Activated CD4-positive, alpha-beta T cell treated with anti-CD3 and anti-CD28 coated beads, Interleukin-2, amount 50 U/mL, for 1 hour (primary cell): ENCODE measurements around the gene IGSF22.
A peak's percentile ranks its signal among the peaks of the same experiment; 100 is the strongest.
"Not testable (repeated sequence)": the region's sequence is repeated elsewhere in the genome, so short reads cannot be mapped to it uniquely, and the experiment has no call there.

Experiments used
- DNase-seq: peaks from one replicate; pipeline ENCODE4 v3.0.0-alpha.2; 2020

IGSF22 gene

DNA sequence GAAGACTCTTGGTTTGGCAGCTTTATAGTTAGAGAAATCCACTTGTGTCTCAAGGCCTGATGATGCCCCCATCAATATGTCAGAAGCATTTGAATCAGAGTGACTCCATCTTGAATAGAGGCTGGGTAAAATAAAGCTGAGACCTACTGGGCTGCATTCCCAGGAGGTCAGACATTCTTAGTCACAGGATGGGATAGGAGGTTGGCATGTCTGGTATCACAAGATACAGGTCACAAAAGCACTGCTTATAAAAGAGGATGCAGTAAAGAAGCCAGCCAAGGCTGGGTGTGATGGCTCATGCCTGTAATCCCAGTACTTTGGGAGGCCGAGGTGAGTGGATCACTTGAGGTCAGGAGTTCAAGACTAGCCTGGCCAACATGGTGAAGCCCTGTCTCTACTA, 44.0 kb downstream of the IGSF22 start:
- DNase-seq, result not testable (repeated sequence)

DNA sequence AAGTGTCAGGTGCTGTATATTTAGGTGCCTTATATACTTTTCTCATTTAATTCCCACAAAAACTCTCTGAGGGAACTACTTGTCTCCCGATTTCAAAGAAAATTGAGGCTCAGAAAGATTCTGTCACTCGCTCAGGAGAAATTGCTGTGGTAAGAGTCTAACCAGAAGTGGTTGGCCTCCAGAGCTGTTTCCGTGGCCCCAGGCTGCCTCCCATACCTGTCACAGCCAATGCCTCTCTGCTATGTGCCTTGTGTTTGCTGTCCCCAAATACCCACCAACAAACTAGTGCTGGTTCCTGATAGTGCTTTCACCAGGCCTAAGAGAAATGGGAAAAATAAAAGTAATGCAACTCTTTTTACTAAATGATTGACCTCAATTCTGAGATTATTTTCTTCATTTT, 48.4 kb downstream of the IGSF22 start:
- DNase-seq, result no peak

DNA sequence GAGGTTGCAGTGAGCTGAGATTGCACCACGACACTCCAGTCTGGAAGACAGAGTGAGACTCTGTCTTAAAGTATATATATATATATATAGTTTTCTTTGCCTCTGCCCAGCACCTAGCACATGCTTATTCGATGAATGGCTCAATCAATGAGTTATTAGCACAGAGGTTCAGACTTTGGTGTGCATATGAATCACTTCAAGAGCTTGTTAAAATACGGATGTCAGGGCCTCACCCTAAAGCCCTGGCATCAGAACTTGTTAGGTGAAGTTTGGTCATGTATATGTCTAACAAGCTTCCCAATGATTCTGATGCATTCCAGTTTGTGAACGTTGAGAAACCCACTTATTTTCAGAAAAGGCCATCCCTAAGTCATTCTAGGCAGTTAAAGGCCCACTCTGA, 49.2 kb downstream of the IGSF22 start:
- DNase-seq, result no peak

DNA sequence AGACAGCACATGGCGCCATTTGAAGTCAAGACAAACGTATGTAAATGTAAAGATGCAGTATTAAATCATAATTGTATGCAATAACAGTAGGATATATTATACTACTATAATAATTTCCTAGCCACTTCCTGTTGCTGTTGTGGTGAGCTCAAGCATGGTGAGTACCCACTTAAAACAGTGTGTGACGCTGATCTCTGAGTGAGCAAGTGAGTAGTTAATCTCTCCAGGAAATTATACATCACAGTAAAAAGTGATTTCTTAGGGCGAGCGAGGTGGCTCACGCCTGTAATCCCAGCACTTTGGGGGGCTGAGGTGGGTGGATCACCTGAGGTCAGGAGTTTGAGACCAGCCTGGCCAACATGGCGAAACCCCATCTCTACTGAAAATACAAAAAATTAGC, 53.8 kb downstream of the IGSF22 start:
- DNase-seq, result peak; percentile 27

DNA sequence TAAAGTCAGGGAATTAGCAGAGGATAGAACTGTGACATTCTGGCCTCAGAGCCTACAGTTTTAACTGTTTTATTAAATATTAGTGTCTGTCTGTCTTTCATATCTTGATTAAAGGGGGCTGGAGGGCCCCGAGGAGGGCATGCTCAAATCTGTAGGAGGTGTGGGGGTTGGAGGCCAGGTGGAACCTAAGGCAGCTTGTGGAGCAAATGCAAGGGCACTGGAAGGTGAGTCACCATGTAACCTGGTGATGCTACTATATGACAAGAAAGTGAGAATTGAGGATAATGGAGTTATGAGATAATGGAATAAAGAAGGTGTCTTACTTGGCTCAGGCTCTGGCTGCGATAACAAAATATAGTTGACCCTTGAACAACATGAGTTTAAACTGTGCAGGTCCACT, 54.7 kb downstream of the IGSF22 start:
- DNase-seq, result no peak

DNA sequence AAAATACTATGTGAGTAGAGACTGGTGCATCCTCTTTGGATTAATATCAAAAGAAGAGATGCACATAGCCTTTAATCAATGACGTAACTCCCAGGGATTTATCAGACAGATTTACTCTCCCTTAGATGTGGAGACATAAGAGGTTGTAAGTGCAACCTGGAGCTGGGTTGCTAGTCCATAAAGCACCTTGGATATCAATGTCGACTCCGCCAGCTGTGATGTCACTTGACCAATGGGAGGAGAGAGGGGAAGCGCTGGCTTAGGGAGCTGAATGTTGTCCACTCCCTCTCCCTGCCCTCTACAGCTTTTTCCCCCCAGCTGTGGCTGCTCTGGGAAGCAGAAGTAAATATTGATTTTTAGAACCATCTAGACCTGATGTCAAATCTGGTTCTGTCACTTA, 56.3 kb downstream of the IGSF22 start:
- no peak for DNase-seq

DNA sequence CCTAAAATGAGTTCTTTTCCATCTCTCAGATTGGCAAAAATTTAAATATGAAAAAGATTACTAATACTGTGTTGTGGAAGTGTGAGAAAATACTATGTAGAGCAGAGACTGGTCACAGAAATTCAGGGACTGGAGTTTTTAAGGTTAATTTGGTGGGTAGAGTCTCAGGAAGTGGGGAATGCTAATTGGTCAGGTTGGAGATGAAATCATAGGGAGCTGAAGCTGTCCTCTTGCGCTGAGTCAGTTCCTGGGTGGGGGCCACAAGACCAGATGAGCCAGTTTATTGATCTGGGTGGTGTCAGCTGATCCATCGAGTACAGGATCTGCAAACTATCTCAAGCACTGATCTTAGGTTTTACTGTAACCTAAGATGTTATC, 56.8 kb downstream of the IGSF22 start:
- DNase-seq, result peak; percentile 8

DNA sequence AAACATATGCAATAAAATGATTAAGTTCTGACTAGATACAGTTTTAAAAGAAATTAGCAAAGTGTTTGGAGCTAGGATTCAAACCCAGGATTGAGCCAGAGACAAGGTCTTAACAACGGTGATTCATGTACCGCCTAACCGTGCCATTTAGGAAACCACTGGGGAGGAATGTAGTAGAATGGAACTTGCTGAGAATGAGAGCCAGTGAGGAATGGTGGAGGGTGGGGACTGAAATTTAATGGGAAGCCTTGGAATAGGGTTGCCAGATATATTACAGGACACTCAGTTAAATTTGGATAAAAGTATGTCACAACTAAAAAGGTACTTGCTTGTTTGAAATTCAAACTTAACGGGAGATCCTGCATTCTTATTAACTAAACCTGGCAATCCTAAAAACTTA, 57.9 kb downstream of the IGSF22 start:
- DNase-seq, result no peak

DNA sequence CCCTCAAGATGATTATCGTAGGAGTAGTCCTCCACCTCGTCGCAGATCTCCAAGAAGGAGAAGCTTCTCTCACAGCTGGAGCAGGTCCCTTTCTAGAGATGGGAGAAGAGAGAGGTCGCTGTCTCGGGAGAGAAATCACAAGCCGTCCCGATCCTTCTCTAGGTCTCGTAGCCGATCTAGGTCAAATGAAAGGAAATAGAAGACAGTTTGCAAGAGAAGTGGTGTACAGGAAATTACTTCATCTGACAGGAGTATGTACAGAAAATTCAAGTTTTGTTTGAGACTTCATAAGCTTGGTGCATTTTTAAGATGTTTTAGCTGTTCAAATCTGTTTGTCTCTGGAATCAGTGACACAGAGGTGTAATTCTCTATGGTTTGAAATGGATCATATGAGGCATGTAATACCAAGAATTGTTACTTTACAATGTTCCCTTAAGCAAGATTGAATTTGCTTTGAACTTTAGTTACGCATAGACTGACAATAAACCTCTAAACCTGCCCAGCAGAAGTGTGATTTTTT, 60.6 kb downstream of the IGSF22 start:
- not testable (repeated sequence) for DNase-seq

DNA sequence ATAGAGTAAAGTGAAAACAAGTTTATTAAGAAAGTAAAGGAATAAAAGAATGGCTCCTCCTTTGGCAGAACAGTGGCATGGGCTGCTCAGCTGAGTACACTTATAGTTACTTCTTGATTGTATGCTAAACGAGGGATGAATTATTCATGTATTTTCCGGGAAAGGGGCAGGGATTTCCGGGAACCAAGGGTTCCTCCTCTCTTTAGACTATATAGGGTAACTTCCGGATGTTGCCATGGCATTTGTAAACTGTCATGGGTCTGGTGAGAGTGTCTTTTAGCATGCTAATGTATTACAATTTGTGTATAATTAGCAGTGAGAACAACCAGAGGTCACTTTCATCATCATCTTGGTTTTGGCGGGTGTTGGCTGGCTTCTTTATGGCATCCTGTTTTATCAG, 68.3 kb downstream of the IGSF22 start:
- no peak for DNase-seq
